ENCODE data around the gene LARP6. TPM values are rescaled to one million over a fixed set of nuclear protein-coding genes. Genes with fewer than 3 reads are reported as not detected.

The LARP6 gene
- total and polyA plus RNA-seq, 4 donors: 0.89 to 2.9 (median 1.5) TPM

DNA sequence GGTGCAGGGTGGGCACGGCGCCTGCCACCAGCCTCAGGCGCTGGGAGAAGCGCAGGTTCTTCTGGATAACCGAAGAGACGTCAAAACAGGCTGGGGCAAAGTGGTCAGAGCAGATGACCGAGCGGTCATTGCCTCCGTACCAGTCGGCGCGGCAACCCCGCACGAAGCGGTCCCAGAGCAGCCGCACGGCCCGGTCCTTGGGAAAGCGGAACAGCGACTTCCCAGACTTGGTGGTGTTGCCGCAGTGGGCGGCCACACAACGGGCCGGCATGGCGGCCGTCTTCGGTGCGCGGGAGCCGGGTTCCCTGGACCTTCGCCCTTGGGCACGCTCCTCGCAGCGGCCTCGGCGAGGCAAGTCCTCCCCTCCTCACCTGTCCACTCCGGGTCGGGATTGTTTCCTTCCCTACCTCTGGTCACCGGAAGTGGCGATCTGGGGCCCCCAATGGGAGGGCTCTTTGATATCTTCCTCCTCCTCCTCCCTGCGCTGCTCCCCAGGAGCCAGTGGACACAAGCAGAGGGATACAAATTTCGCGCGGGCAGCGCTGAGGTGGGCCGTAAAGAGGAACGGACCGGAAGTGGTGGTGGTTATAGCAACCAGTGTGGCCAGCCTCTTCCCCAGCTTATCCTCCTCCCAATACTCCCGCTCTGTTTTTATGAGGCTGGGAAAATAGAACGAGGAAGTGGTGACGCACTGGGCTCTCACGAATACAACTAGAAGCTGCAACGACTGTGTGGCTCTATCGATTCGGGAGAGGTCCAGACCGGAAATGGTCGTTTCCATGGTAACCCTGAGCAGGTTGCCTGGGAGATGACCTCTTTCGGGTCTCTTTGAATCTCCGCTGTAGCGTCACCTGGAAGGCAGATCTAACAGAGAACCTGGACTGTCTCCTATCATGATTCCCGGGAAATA, 38.3 kb upstream of the LARP6 start, which contains the start of the genes LRRC49 and THAP10 (continued):
- TF ChIP-seq TAF1 (conservative IDR thresholded peaks at IDR 0.05): peak; percentile 19
- TF ChIP-seq HNF4A (conservative IDR thresholded peaks at IDR 0.05): peak in 1 of 2 donors; percentile 12
- TF ChIP-seq FOXA1 (IDR thresholded peaks at IDR 0.05): no peak

DNA sequence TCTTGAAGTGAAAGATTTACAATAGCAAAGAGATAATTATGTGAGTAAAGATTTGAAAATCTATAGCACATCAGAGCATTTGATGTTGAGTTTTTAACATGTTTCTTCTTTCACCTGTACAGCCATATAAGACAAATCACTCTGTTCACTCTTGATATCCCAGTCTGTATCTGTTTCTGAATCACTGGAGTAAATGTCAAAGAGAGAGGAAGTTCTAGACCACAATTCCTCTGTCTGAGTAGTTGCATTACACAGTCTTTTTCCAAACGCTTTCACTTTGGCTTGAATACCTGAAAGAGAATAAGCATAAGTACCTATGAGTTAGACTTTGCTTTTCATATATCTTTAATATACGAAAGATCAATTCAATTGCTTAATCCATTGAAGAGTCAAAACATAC, 28.4 kb upstream of the LARP6 start:
- Histone ChIP-seq H3K4me3 (ENCODE audit: low read depth in 1 of 3, low read length in 3 of 3) (no peak overlapping the region), H3K27me3 (ENCODE audit: control insufficient read depth in 4 of 4, insufficient read depth in 4 of 4, low read length in 3 of 4) (no peaks in the 10 kb centered on the region), H3K9me3 (ENCODE audit: control insufficient read depth in 4 of 4, low read length in 3 of 4) (no peaks in the 10 kb centered on the region), H3K4me1 (ENCODE audit: control insufficient read depth in 4 of 4, insufficient read depth in 4 of 4, low read length in 3 of 4) (no peaks in the 10 kb centered on the region), H3K36me3 (ENCODE audit: control insufficient read depth in 4 of 4, insufficient read depth in 3 of 4, low read depth in 1 of 4, low read length in 3 of 4) (no peaks in the 10 kb centered on the region), H3K9ac (ENCODE audit: low read depth in 1 of 2, low read length in 2 of 2) (no peak overlapping the region), H3K27ac (ENCODE audit: low read depth in 1 of 2, low read length in 2 of 2) (no peak overlapping the region)
- 90% methylated on average over 2 of the region's 2 CpGs for WGBS
- TF ChIP-seq, protein P1, sequence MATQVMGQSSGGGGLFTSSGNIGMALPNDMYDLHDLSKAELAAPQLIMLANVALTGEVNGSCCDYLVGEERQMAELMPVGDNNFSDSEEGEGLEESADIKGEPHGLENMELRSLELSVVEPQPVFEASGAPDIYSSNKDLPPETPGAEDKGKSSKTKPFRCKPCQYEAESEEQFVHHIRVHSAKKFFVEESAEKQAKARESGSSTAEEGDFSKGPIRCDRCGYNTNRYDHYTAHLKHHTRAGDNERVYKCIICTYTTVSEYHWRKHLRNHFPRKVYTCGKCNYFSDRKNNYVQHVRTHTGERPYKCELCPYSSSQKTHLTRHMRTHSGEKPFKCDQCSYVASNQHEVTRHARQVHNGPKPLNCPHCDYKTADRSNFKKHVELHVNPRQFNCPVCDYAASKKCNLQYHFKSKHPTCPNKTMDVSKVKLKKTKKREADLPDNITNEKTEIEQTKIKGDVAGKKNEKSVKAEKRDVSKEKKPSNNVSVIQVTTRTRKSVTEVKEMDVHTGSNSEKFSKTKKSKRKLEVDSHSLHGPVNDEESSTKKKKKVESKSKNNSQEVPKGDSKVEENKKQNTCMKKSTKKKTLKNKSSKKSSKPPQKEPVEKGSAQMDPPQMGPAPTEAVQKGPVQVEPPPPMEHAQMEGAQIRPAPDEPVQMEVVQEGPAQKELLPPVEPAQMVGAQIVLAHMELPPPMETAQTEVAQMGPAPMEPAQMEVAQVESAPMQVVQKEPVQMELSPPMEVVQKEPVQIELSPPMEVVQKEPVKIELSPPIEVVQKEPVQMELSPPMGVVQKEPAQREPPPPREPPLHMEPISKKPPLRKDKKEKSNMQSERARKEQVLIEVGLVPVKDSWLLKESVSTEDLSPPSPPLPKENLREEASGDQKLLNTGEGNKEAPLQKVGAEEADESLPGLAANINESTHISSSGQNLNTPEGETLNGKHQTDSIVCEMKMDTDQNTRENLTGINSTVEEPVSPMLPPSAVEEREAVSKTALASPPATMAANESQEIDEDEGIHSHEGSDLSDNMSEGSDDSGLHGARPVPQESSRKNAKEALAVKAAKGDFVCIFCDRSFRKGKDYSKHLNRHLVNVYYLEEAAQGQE (IDR thresholded peaks at IDR 0.05): no peak
- TF ChIP-seq GABPA (IDR thresholded peaks at IDR 0.05 in 1 of 2, conservative IDR thresholded peaks at IDR 0.05 in 1 of 2) (no peak), FOXA1 (IDR thresholded peaks at IDR 0.05) (no peak), FOXA2 (IDR thresholded peaks at IDR 0.05) (no peak), YY1 (IDR thresholded peaks at IDR 0.05) (no peak), HNF4A (conservative IDR thresholded peaks at IDR 0.05) (no peak), NR2F2 (IDR thresholded peaks at IDR 0.05) (no peak), CTCF (IDR thresholded peaks at IDR 0.05; ENCODE audit: low read depth, low read length, missing input control) (no peak), RXRA (IDR thresholded peaks at IDR 0.05) (no peak), EGR1 (IDR thresholded peaks at IDR 0.05; ENCODE audit: low read depth in 2 of 2) (no peak), TAF1 (conservative IDR thresholded peaks at IDR 0.05) (no peak), SP1 (IDR thresholded peaks at IDR 0.05) (no peak), JUND (IDR thresholded peaks at IDR 0.05) (no peak), RAD21 (IDR thresholded peaks at IDR 0.05) (no peak), HNF4G (IDR thresholded peaks at IDR 0.05) (no peak)
- TF ChIP-seq, protein P2, sequence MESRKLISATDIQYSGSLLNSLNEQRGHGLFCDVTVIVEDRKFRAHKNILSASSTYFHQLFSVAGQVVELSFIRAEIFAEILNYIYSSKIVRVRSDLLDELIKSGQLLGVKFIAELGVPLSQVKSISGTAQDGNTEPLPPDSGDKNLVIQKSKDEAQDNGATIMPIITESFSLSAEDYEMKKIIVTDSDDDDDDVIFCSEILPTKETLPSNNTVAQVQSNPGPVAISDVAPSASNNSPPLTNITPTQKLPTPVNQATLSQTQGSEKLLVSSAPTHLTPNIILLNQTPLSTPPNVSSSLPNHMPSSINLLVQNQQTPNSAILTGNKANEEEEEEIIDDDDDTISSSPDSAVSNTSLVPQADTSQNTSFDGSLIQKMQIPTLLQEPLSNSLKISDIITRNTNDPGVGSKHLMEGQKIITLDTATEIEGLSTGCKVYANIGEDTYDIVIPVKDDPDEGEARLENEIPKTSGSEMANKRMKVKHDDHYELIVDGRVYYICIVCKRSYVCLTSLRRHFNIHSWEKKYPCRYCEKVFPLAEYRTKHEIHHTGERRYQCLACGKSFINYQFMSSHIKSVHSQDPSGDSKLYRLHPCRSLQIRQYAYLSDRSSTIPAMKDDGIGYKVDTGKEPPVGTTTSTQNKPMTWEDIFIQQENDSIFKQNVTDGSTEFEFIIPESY (IDR thresholded peaks at IDR 0.05): no peak
- TF ChIP-seq, protein P3, sequence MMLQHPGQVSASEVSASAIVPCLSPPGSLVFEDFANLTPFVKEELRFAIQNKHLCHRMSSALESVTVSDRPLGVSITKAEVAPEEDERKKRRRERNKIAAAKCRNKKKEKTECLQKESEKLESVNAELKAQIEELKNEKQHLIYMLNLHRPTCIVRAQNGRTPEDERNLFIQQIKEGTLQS (IDR thresholded peaks at IDR 0.05): no peak
- no peak for DNase-seq (ENCODE audit: low spot score)
